Brain microvascular endothelial cell (primary cell): ENCODE measurements around the gene VWA3A.

Experiments
- DNase-seq: peaks from one replicate; pipeline ENCODE4 v3.0.0-alpha.2; 2020
- H3K27ac ChIP-seq: fragments of 250-450 bp; sonication (Bioruptor Pico); 2 replicates; pipeline ENCODE4 v1.5.1; 2020; ENCODE audit warnings: mild to moderate bottlenecking, moderate library complexity
- H3K27me3 ChIP-seq: fragments of 250-450 bp; sonication (Bioruptor Pico); replicated peaks from 2 replicates; pipeline ENCODE4 v1.5.1; 2020; ENCODE audit warnings: mild to moderate bottlenecking
- H3K36me3 ChIP-seq: fragments of 250-450 bp; sonication (Bioruptor Pico); replicated peaks from 2 replicates; pipeline ENCODE4 v1.5.1; 2020; ENCODE audit warnings: mild to moderate bottlenecking
- H3K4me3 ChIP-seq: 2 replicates; pipeline ENCODE4 v1.5.1; 2011; ENCODE audit warnings: low read depth, mild to moderate bottlenecking, control low read depth, low read length, moderate library complexity
- in situ Hi-C: cut with HindIII; loops from 2 replicates; pipeline ENCODE4 v1.10.0; 2017; ENCODE audit warnings: low sequenced_read_pairs, low pct_ligation_motif_present
- TF ChIP-seq, protein P1 (sequence below): IDR thresholded peaks from 2 replicates; pipeline ENCODE4 v1.5.1; 2011; ENCODE audit warnings: low read depth, mild to moderate bottlenecking, moderate library complexity, low read length, control low read depth, inconsistent platforms; ENCODE audit errors: missing control alignments

The VWA3A gene

DNA sequence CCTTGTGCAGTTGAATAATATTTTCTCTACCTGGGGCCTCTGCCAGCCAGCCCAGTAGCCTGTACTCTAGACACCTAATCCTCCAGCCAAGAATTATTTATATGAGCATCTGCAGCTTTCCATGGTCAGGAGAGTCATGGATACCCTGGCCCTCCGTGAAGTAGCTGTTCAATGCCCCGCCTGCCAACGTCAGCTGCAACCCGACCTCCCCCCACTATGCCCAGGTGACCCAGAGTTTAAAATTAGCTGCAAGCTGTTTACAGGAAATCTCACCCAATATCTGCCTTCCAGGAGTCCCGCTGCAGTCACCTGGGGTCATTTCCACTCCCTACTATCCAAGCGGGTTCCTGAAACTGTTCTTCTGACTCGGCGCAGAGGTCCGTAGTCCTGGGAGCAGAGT lies 82.3 kb downstream of the VWA3A start:
- Histone ChIP-seq H3K27ac (no peak overlapping the region), H3K36me3 (no peaks in the 10 kb centered on the region), H3K4me3 (no peak overlapping the region), H3K27me3 (no peaks in the 10 kb centered on the region)
- TF ChIP-seq, protein P1, sequence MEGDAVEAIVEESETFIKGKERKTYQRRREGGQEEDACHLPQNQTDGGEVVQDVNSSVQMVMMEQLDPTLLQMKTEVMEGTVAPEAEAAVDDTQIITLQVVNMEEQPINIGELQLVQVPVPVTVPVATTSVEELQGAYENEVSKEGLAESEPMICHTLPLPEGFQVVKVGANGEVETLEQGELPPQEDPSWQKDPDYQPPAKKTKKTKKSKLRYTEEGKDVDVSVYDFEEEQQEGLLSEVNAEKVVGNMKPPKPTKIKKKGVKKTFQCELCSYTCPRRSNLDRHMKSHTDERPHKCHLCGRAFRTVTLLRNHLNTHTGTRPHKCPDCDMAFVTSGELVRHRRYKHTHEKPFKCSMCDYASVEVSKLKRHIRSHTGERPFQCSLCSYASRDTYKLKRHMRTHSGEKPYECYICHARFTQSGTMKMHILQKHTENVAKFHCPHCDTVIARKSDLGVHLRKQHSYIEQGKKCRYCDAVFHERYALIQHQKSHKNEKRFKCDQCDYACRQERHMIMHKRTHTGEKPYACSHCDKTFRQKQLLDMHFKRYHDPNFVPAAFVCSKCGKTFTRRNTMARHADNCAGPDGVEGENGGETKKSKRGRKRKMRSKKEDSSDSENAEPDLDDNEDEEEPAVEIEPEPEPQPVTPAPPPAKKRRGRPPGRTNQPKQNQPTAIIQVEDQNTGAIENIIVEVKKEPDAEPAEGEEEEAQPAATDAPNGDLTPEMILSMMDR, result no peak
- no peak for DNase-seq
- in situ Hi-C loops, result no loop called here

DNA sequence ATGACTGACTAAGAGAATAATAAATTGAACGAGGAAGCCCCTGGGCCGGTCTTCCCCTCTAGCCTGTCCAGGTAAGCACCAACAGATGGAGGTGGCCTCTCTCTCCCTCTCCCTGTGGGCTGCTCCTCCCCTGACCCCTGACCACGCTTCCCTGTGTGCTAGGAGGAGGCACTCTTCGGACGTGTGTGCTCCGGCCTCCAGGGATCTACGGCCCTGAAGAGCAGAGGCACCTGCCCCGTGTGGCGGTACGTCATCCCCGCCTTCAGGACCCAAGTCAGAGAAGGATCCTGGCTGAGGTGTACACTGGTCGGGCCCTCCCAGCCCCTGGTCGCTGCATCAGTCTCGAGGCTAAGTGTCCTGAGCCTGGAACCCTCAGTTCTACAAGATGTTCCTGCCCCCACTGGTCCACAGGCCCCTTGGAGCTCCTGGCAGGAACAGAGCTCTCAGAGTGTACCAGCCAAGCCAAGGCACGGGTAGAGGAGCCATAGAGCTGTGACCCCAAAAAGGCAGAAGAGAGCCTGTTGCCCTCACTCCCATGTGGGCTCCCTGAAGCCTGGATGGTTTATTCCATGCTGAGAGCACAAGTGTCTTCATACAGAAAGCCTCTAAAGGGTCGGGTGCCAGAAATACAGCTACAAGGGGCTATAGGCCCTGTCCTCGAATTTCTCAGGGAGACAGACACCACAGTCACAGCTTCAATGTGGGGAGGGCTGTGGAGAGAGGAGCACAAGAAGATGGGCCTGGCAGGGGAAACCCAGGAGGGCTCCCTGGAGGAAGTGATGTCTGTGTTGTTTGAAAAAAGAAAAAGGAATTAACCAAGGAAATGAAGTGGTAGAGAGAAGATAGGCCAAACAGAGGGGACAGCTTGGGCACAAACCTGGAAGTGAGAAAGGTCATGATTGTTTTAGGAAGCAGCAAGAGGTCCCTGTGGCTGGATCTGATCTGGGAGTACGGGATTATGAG lies 85.9 kb downstream of the VWA3A start:
- in situ Hi-C loops, result no loop called here
- DNase-seq, result no peak
- no peak overlapping the region for H3K4me3 ChIP-seq
- no peak overlapping the region for H3K27ac ChIP-seq
- H3K27me3 ChIP-seq, result peaks cover 2% of the 10 kb centered on the region
- TF ChIP-seq, protein P1, result no peak
- H3K36me3 ChIP-seq, result no peaks in the 10 kb centered on the region

DNA sequence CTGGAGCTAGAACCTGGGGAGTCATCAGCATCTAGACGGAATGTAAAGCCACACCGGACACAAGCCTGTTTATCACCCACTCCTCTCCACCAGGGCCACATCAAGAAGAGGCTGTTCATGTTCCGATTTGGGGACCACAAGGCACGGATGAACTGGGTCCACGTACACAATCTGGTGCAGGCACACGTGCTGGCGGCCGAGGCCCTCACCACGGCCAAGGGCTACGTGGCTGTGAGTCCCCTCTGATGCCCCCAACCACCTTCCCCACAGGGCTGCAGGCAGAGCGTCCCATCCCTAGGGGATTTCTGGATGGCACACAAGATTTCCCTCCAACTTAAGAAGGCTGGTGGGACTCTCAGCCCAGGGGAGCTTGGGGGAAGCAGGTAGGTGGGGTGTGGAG lies 89.1 kb downstream of the VWA3A start:
- no peak for DNase-seq
- Histone ChIP-seq H3K4me3 (no peak overlapping the region), H3K36me3 (no peaks in the 10 kb centered on the region), H3K27me3 (peaks cover 2% of the 10 kb centered on the region), H3K27ac (no peak overlapping the region)
- in situ Hi-C loops, result no loop called here
- TF ChIP-seq, protein P1, result no peak

DNA sequence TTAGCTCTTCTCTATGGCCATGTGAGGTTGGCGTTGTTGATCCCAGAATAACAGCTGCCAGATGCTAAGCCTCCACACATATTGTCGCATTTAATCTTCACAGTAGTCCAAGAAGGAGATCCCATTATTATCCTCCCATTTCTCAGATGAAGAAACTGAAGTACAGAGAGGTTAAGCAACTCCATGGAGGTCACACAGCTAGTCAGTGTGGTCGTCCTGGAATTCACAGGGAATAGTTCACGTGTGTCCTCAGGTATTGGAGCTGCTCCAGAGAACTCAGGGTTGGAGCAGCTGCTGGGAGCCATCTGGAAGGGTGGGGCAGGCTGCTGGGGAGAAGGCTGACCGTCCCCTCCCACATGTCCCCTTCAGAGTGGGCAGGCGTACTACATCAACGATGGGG lies 89.5 kb downstream of the VWA3A start:
- in situ Hi-C loops, result no loop called here
- Histone ChIP-seq H3K4me3 (no peak overlapping the region), H3K27me3 (peaks cover 2% of the 10 kb centered on the region), H3K36me3 (no peaks in the 10 kb centered on the region), H3K27ac (no peak overlapping the region)
- TF ChIP-seq, protein P1, result no peak
- no peak for DNase-seq

DNA sequence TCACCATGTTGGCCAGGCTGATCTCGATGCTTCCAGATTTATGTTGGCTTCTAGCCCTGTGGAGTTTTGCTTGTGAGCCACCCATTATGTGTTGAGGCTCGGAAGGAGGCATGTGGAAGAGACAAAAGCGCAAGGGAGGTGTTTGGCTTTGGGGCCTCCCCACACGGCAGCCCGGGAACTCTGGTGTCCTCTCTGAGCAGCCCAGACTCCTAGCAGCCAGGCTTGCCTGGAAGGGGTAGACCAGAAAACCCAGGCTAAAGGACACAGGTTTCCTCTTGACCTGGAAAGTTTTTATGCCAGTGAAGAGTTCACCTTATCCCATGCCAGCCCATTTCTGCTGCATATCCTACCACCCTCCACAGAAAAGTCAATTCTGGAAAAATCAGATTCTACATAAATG lies 91.0 kb downstream of the VWA3A start:
- Histone ChIP-seq H3K27ac (no peak overlapping the region), H3K36me3 (no peaks in the 10 kb centered on the region), H3K27me3 (peaks cover 2% of the 10 kb centered on the region), H3K4me3 (no peak overlapping the region)
- no peak for DNase-seq
- TF ChIP-seq, protein P1, result no peak
- in situ Hi-C loops, result no loop called here
